Coronary artery (tissue), 2 donors: ENCODE measurements around the gene KPNB1.

ENCODE experiments used
- DNase-seq: peaks from one replicate; pipeline ENCODE4 v3.0.0-alpha.2; 2017; ENCODE audit warnings: low spot score
- H3K27ac ChIP-seq, 2 donors: fragments of 200-600 bp; sonication (generic); one replicate each; pipeline ENCODE4 v1.5.1; 2016 to 2019
- H3K4me3 ChIP-seq: fragments of 200-600 bp; sonication (generic); 2 replicates; pipeline ENCODE4 v1.5.1; 2016; ENCODE audit warnings: mild to moderate bottlenecking, moderate library complexity
- TF ChIP-seq, protein P1 (sequence below): fragments of 200-600 bp; sonication (generic); IDR thresholded peaks from one replicate; pipeline ENCODE4 v1.5.1; 2019; ENCODE audit warnings: antibody characterized with exemption

The KPNB1 gene

DNA sequence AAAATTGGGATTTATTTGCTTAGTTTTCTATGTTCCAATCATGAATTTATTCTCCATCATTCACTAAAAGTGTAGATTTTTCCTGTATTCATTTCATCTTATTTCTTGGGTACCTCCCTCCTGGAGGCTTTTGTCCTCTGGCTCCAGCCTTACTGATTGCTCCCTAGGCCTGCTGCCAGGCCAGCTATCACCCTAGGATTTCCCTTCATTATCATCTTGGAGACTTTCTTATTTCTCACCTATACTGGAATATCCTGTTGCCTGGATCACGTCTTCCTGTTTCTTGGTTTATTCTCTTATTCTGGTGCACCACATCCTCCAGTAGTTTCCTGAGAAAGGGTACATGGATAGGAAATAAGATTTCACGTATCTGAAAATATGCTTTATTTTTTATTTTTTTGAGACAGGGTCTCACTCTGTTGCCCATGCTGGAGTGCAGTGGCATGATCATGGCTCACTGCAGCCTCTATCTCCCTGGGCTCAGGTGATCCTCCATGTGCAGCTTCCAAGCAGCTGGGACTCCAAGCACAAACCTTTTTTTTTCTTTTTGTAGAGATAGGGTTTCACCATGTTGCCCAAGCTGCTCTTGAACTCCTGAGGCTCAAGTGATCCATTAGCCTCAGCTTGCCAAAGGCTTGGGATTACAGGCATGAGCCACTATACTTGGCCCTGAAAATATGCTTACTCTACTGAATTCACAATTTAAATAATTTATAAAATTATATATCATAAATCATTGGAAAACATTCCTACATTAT lies 13.3 kb upstream of the KPNB1 start:
- DNase-seq = no peak
- Histone ChIP-seq H3K27ac (no peak overlapping the region), H3K4me3 (no peak overlapping the region)
- TF ChIP-seq, protein P1, sequence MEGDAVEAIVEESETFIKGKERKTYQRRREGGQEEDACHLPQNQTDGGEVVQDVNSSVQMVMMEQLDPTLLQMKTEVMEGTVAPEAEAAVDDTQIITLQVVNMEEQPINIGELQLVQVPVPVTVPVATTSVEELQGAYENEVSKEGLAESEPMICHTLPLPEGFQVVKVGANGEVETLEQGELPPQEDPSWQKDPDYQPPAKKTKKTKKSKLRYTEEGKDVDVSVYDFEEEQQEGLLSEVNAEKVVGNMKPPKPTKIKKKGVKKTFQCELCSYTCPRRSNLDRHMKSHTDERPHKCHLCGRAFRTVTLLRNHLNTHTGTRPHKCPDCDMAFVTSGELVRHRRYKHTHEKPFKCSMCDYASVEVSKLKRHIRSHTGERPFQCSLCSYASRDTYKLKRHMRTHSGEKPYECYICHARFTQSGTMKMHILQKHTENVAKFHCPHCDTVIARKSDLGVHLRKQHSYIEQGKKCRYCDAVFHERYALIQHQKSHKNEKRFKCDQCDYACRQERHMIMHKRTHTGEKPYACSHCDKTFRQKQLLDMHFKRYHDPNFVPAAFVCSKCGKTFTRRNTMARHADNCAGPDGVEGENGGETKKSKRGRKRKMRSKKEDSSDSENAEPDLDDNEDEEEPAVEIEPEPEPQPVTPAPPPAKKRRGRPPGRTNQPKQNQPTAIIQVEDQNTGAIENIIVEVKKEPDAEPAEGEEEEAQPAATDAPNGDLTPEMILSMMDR = no peak

DNA sequence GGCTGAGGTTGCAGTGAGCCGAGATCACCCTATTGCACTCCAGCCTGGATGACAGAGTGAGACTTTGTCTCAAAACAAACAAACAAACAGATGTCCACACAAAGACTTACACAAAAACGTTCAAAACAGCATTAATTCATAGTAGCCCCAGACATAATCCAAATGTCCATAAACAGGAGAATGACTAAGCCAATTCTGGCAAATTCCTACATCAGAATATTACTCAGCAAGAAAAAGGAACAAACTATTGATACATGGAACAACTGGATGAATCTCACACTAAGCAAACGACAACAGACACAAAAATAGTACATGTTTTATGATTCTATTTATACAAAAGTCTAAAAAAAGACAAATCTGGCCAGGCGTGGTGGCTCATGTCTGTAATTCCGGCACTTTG lies 10.8 kb upstream of the KPNB1 start:
- no peak for DNase-seq
- no peak overlapping the region for H3K4me3 ChIP-seq
- no peak overlapping the region for H3K27ac ChIP-seq
- TF ChIP-seq, protein P1 = no peak

DNA sequence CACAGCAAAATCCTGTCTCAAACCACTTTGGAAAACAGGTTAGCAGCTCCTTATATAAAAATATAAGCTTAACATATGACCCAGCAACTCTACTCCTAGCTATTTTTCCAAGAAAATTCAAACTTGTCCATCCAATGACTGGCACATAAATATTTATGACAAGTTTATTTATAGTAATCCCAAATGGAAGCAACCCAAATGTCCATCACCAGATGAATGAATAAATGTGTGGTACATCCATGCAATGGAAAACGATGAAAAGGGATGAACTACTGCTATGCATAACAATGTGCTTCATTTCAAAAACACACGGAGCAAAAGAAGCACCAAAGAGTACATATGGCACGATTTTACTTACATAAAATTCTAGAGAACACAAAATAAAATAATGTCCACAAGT lies 9.6 kb upstream of the KPNB1 start:
- no peak overlapping the region for H3K27ac ChIP-seq
- no peak overlapping the region for H3K4me3 ChIP-seq
- no peak for DNase-seq
- TF ChIP-seq, protein P1 = no peak

DNA sequence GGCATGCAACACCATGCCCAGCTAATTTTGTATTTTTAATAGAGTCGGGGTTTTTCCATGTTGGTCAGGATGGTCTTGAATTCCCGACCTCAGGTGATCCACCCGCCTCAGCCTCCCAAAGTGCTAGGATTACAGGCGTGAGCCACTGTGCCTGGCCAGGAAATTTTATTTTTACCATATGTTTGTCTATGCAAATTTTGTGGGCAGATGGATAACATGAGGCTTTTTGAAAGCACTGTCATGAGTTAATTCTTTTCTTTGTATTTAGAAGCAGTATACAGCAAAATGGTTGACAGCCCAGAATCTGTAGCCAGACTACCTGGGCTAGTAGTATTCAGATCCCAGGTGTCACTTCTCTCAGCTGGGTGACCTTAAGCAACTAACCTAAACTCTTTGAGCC lies 8.5 kb upstream of the KPNB1 start:
- TF ChIP-seq, protein P1 = no peak
- Histone ChIP-seq H3K27ac (no peak overlapping the region), H3K4me3 (no peak overlapping the region)
- no peak for DNase-seq

DNA sequence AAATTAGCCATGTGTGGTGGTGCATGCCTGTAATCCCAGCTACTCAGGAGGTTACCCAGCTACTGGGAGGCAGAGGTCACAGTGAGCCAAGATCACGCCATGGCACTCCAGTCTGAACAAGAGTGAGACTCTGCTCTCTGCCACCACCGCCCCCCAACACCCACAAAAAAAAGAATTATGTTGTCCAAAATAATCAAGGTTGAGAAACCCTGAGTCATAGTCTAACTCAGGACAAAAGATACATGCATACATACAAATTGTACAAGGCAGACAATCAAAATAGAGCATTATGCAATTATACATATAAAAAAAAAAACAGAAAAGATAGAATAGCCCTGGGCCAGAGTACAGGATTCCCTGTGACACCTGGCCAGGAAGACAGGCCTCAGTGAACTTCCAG lies 6.6 kb upstream of the KPNB1 start:
- DNase-seq = no peak
- Histone ChIP-seq H3K27ac (no peak overlapping the region), H3K4me3 (no peak overlapping the region)
- TF ChIP-seq, protein P1 = no peak

DNA sequence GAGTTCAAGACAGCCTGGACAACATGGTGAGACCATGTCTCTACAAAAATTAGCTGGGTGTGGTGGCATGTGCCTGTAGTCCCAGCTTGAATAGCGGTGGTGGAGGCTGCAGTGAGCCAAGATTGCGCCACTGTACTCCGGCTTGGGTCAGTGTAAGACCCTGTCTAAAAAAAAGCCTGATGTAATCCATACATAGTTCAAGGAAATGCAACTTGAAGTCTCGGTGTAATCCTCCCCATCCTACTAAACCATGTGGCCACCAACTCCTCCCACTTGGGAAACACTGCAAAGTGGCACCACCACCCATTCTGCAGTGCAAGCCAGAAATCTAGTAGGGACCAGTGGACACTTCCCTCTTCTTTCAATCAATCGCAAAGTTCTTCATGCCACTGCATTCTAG lies 5.4 kb upstream of the KPNB1 start:
- TF ChIP-seq, protein P1 = no peak
- H3K27ac ChIP-seq = no peak overlapping the region
- no peak for DNase-seq
- H3K4me3 ChIP-seq = no peak overlapping the region

DNA sequence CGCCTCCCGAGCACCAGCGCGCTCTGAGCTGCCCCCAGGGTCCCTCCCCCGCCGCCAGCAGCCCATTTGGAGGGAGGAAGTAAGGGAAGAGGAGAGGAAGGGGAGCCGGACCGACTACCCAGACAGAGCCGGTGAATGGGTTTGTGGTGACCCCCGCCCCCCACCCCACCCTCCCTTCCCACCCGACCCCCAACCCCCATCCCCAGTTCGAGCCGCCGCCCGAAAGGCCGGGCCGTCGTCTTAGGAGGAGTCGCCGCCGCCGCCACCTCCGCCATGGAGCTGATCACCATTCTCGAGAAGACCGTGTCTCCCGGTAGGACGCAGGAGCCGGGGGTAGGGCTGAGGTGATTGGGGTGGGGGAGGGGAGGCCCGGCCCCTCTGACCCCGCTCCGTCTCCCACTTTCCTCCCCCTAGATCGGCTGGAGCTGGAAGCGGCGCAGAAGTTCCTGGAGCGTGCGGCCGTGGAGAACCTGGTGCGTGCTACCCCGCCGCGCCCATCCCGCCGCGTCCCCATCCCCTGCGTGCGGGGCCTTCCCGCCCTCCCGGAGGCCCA lies 329 bp downstream of the KPNB1 start:
- no peak for DNase-seq
- Histone ChIP-seq H3K4me3 (peak overlapping the region; percentile 94), H3K27ac (peak overlapping the region; percentile 92 to 98)
- TF ChIP-seq, protein P1 = no peak
